ENCODE data around the gene ZBTB40. TPM values are rescaled to one million over a fixed set of nuclear protein-coding genes. Genes with fewer than 3 reads are reported as not detected.

ZBTB40 gene
- total RNA-seq, 1 donor from 2014 or later: 13.0 TPM

DNA sequence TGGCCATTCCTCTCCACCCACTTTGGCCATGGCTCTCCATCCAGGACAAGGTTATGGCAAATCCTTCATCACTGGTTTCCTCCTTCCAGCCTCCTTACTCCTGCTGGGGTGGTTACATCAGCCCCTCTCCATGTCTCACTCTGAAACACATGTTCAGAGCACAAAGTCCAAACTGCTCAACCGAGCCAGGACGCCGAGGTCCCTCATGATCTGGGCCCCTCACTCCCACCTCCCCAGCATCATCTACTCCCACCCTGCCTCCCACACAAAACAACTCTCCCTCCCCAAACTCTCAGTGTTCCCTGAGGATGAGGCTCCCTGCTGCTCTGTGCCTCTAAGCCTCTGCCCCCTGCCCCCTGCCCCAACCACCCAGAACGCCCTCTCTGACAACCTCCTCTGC is 33.3 kb upstream of the ZBTB40 start:
- TF ChIP-seq, protein P1, sequence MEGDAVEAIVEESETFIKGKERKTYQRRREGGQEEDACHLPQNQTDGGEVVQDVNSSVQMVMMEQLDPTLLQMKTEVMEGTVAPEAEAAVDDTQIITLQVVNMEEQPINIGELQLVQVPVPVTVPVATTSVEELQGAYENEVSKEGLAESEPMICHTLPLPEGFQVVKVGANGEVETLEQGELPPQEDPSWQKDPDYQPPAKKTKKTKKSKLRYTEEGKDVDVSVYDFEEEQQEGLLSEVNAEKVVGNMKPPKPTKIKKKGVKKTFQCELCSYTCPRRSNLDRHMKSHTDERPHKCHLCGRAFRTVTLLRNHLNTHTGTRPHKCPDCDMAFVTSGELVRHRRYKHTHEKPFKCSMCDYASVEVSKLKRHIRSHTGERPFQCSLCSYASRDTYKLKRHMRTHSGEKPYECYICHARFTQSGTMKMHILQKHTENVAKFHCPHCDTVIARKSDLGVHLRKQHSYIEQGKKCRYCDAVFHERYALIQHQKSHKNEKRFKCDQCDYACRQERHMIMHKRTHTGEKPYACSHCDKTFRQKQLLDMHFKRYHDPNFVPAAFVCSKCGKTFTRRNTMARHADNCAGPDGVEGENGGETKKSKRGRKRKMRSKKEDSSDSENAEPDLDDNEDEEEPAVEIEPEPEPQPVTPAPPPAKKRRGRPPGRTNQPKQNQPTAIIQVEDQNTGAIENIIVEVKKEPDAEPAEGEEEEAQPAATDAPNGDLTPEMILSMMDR (IDR thresholded peaks at IDR 0.05): no peak
- H3K36me3 ChIP-seq: no peaks in the 10 kb centered on the region
- DNase-seq (ENCODE audit: low spot score in 2 of 2): no peak
- H3K4me1 ChIP-seq: no peaks in the 10 kb centered on the region
- no peaks in the 10 kb centered on the region for H3K9me3 ChIP-seq
- H3K27me3 ChIP-seq: no peaks in the 10 kb centered on the region
- no peak overlapping the region for H3K4me3 ChIP-seq
- intact Hi-C loops (cut with DNase I): no loop called here
- H3K27ac ChIP-seq: no peak overlapping the region

- no peaks in the 10 kb centered on the region for H3K27me3 ChIP-seq
- H3K36me3 ChIP-seq: no peaks in the 10 kb centered on the region
- no peak for DNase-seq (ENCODE audit: low spot score in 2 of 2)
- no peaks in the 10 kb centered on the region for H3K4me1 ChIP-seq
- TF ChIP-seq, protein P1 (IDR thresholded peaks at IDR 0.05): no peak
- intact Hi-C loops (cut with DNase I): no loop called here
- H3K4me3 ChIP-seq: no peak overlapping the region
- no peak overlapping the region for H3K27ac ChIP-seq
- no peaks in the 10 kb centered on the region for H3K9me3 ChIP-seq
Observed at GRCh38 chr1:22418933-22419382, 32.7 kb upstream of the ZBTB40 start.

DNA sequence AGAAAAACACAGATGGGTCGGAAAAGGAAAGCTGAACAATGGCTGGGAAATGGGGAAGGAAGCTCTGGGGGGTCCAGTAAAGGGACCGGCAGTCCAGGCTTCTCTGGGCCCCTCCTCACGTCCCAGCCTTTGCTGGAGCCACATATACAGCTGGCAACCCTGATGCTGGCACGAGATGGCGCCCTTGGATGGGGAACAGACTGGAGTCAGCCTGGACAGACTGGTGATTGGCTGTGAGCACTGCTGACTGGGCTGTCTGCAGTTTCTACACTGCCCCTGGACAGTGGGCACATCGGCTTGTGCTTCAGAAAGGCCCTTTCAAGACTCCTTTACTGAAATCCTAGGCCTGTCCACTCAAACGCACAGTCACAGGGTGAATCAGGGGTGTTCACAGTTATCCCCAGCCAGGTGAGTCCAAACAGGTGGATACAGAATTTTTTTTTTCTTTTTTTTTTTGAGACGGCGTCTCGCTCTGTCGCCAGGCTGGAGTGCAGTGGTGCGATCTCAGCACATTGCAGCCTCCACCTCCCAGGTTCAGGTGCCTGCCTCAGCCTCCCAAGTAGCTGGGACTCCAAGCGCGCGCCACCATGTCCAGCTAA is 31.1 kb upstream of the ZBTB40 start:
- intact Hi-C loops (cut with DNase I): loop anchor here (1.0 kb wide), 1 partner anchor 222 kb away; no protein-coding TSS in a partner anchor
- Histone ChIP-seq H3K36me3 (no peaks in the 10 kb centered on the region), H3K27me3 (no peaks in the 10 kb centered on the region), H3K9me3 (no peaks in the 10 kb centered on the region), H3K4me3 (no peak overlapping the region), H3K27ac (no peak overlapping the region), H3K4me1 (no peaks in the 10 kb centered on the region)
- TF ChIP-seq, protein P1 (IDR thresholded peaks at IDR 0.05): peak; percentile 75 to 86 (median 81)
- DNase-seq (ENCODE audit: low spot score in 2 of 2): peak; percentile 37 to 86

DNA sequence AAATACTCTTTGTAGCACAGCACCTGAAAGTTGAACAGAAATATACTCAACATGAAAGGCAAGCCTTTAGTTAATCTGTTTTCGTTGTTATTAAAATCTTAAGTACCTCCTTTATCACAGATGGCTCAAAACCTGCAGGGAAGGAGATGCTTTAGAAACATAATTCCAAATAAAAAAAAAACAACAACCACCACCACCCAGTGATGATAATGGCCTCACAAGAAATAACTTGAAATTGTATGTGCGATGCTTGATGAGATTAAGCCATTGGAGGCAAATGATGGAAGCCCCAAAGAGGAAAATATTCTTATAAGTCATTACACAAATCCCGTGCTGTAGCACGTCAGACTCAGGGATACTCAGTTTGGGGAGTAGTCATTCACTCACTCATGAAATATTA is 24.9 kb upstream of the ZBTB40 start:
- Histone ChIP-seq H3K4me3 (no peak overlapping the region), H3K27me3 (no peaks in the 10 kb centered on the region), H3K36me3 (no peaks in the 10 kb centered on the region), H3K9me3 (no peaks in the 10 kb centered on the region), H3K27ac (no peak overlapping the region), H3K4me1 (no peaks in the 10 kb centered on the region)
- no peak for DNase-seq (ENCODE audit: low spot score in 2 of 2)
- TF ChIP-seq, protein P1 (IDR thresholded peaks at IDR 0.05): no peak
- intact Hi-C loops (cut with DNase I): no loop called here

DNA sequence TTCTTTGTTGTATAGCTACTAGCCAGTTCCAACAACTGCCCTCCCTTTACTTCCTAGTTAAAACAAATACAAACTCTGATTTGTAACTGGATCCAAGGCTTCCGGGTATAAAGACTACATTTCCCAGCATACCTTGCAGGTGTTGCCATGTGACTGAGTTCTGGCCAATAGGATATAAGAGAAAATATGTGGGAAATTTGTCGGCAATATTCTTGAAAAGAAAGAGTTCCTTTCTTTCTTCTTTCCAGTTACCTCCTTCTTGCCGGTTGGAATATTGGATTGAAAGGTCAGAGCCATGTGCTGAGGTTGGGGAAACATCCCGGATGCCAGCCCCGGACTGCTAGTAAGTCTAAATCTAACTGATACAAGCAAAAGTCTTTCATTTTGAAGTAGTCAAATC is 23.0 kb upstream of the ZBTB40 start:
- intact Hi-C loops (cut with DNase I): no loop called here

More for the DNA sequence above, 23.0 kb upstream of the ZBTB40 start:
- H3K4me1 ChIP-seq: no peaks in the 10 kb centered on the region
- H3K36me3 ChIP-seq: no peaks in the 10 kb centered on the region
- no peaks in the 10 kb centered on the region for H3K27me3 ChIP-seq
- H3K27ac ChIP-seq: no peak overlapping the region
- TF ChIP-seq, protein P1 (IDR thresholded peaks at IDR 0.05): no peak
- H3K9me3 ChIP-seq: no peaks in the 10 kb centered on the region
- DNase-seq (ENCODE audit: low spot score in 2 of 2): peak in 1 of 2 donors; percentile 28
- peak overlapping the region; percentile 27 to 30 for H3K4me3 ChIP-seq
